ENCODE data around the gene SPACDR. TPM values are rescaled to one million over a fixed set of nuclear protein-coding genes. Genes with fewer than 3 reads are reported as not detected.
A peak's percentile ranks its signal among the peaks of the same experiment; 100 is the strongest.

SPACDR gene
- total and polyA plus RNA-seq, 2 experiments from 2014 or later, result 0.42 to 0.52 TPM

GRCh38 chr7:100456562-100456961 lies 7.5 kb downstream of the SPACDR start:
- Histone ChIP-seq H3K4me1 (ENCODE audit: insufficient read depth) (peaks cover 10% of the 10 kb centered on the region), H3K9me2 (ENCODE audit: insufficient read depth) (no peaks in the 10 kb centered on the region), H3K36me3 (ENCODE audit: insufficient read depth) (no peaks in the 10 kb centered on the region), H3F3A (replicated peaks; ENCODE audit: low read depth) (peaks cover 3% of the 10 kb centered on the region; the same call in 1 of the 2 replicates), H3K27ac (ENCODE audit: low read depth) (no peak overlapping the region), H3K4me3 (no peak overlapping the region), H3K27me3 (ENCODE audit: insufficient read depth) (no peaks in the 10 kb centered on the region), H3K79me2 (replicated peaks; ENCODE audit: insufficient read depth) (no peaks in the 10 kb centered on the region), H3K4me2 (peak overlapping the region; percentile 39; the same call in 1 of the 2 replicates), H2AFZ (peak overlapping the region; percentile 100), H4K20me1 (replicated peaks; ENCODE audit: insufficient read depth) (no peaks in the 10 kb centered on the region)
- ATAC-seq (peak; percentile 80), DNase-seq (ENCODE audit: low spot score) (peak; percentile 70)
- Mint-ChIP-seq H3K36me3 (ENCODE audit: low read depth) (no peaks in the 10 kb centered on the region), H3K4me1 (peaks cover 9% of the 10 kb centered on the region), H3K4me3 (no peak overlapping the region), H3K9me3 (no peaks in the 10 kb centered on the region), H3K27ac (peak overlapping the region; percentile 13; the same call in 1 of the 2 replicates), H3K27me3 (ENCODE audit: insufficient read depth, low read depth, poor library complexity) (peaks cover 13% of the 10 kb centered on the region)
- TF ChIP-seq NANOG (IDR thresholded peaks at IDR 0.05; ENCODE audit: borderline replicate concordance) (no peak), CTCF (conservative IDR thresholded peaks at IDR 0.05; ENCODE audit: low read depth in 2 of 2) (peak; percentile 60)

GRCh38 chr7:100455206-100455605 lies 8.9 kb downstream of the SPACDR start:
- H3K4me1 Mint-ChIP-seq, result peaks cover 9% of the 10 kb centered on the region
- TF ChIP-seq REST (IDR thresholded peaks at IDR 0.05; ENCODE audit: unreplicated experiment), result no peak
- no peak for TF ChIP-seq EZH2phosphoT487 (IDR thresholded peaks at IDR 0.05; ENCODE audit: unreplicated experiment)
- no peak for TF ChIP-seq ZNF114 (CRISPR knock-in tag; IDR thresholded peaks at IDR 0.05)
- no peak for TF ChIP-seq ZNF462 (CRISPR knock-in tag; IDR thresholded peaks at IDR 0.05)
- TF ChIP-seq CTCF (conservative IDR thresholded peaks at IDR 0.05; ENCODE audit: low read depth in 2 of 2), result no peak
- TF ChIP-seq STAT1 (IDR thresholded peaks at IDR 0.05; ENCODE audit: unreplicated experiment), result no peak

More at GRCh38 chr7:100455206-100455605, 8.9 kb downstream of the SPACDR start:
- peaks cover 10% of the 10 kb centered on the region for H3K4me1 ChIP-seq (ENCODE audit: insufficient read depth)
- Mint-ChIP-seq H3K27ac (no peak overlapping the region), H3K27me3 (ENCODE audit: insufficient read depth, low read depth, poor library complexity) (peaks cover 24% of the 10 kb centered on the region), H3K4me3 (no peak overlapping the region; the same call in 2 of the 3 replicates), H3K36me3 (ENCODE audit: low read depth) (no peaks in the 10 kb centered on the region), H3K9me3 (no peaks in the 10 kb centered on the region)
- ATAC-seq, result no peak
- no peaks in the 10 kb centered on the region for H3K27me3 ChIP-seq (ENCODE audit: insufficient read depth)
- no peaks in the 10 kb centered on the region for H4K20me1 ChIP-seq (replicated peaks; ENCODE audit: insufficient read depth)
- H3K27ac ChIP-seq (ENCODE audit: low read depth), result no peak overlapping the region
- H3F3A ChIP-seq (replicated peaks; ENCODE audit: low read depth), result peaks cover 3% of the 10 kb centered on the region; the same call in 1 of the 2 replicates
- H3K9me2 ChIP-seq (ENCODE audit: insufficient read depth), result no peaks in the 10 kb centered on the region
- no peaks in the 10 kb centered on the region for H3K36me3 ChIP-seq (ENCODE audit: insufficient read depth)
- no peak overlapping the region for H3K4me2 ChIP-seq
- H3K79me2 ChIP-seq (replicated peaks; ENCODE audit: insufficient read depth), result no peaks in the 10 kb centered on the region
- no peak for DNase-seq (ENCODE audit: low spot score)
- no peak overlapping the region for H2AFZ ChIP-seq
- H3K4me3 ChIP-seq, result no peak overlapping the region

Measured in GM23338 (cell line).